Measurements from ENCODE around the gene TECPR2.

- no peak for TF ChIP-seq CTCF (IDR thresholded peaks at IDR 0.05)
- TF ChIP-seq POLR2A (IDR thresholded peaks at IDR 0.05), result no peak
- no peak for TF ChIP-seq POLR2AphosphoS5 (IDR thresholded peaks at IDR 0.05)
These were observed 41.0 kb upstream of the TECPR2 start for GRCh38 chr14:102321456-102322422.

All from breast epithelium (tissue), 3 donors.